SK-N-SH (cell line): ENCODE results near the gene NDUFS7. TPM values are rescaled to one million over a fixed set of nuclear protein-coding genes. Genes with fewer than 3 reads are reported as not detected.

Experiments
- CTCF ChIA-PET: fragments of 300-600, 350-600 bp; formaldehyde crosslinking; extraction: SDS; loops from one replicate; lab custom pipeline; 2021; lab: Yijun Ruan, JAX
- POLR2A ChIA-PET: fragments of 350-600 bp; sonication (Branson Sonifier 250); formaldehyde crosslinking; extraction: SDS; loops from one replicate; lab custom pipeline; 2020; ENCODE audit warnings: antibody characterized with exemption, inconsistent platforms; lab: Yijun Ruan, JAX
- DNase-seq: peaks from one replicate; pipeline ENCODE4 v3.0.0; 2012
- H2AFZ ChIP-seq: fragments of 200-600 bp; sonication (generic); 2 replicates; pipeline ENCODE4 v1.8.1; 2016; ENCODE audit warnings: antibody characterized with exemption, mild to moderate bottlenecking, low read depth
- H3F3A ChIP-seq: fragments of 200-600 bp; sonication (generic); replicated peaks from 2 replicates; pipeline ENCODE3; 2016; ENCODE audit warnings: antibody characterized with exemption, mild to moderate bottlenecking; ENCODE audit not compliant: insufficient read depth
- H3K27ac ChIP-seq, 2 experiments: fragments of 200-500 bp in 1 of 2; fragments of 200-600 bp in 1 of 2; sonication (Bioruptor generic) in 1 of 2; sonication (generic), shearing (Covaris generic) in 1 of 2; 2 replicates each; pipeline versions ENCODE4 v1.5.1 to v1.6.1; 2014 to 2016; ENCODE audit warnings: low read depth in 2 of 2, inconsistent platforms in 1 of 2, low read length in 1 of 2, mild to moderate bottlenecking in 1 of 2, mixed read lengths in 1 of 2
- H3K27me3 ChIP-seq: fragments of 200-600 bp; sonication (generic), shearing (Covaris generic); 2 replicates; pipeline ENCODE4 v1.6.1; 2016; ENCODE audit warnings: mixed run types; ENCODE audit not compliant: insufficient read depth
- H3K36me3 ChIP-seq, 2 experiments: fragments of 200-500 bp in 1 of 2; fragments of 200-600 bp in 1 of 2; sonication (Bioruptor generic) in 1 of 2; sonication (generic) in 1 of 2; replicated peaks in 1 of 2; 2 replicates each; pipeline versions ENCODE3 to v1.5.1; 2014 to 2016; ENCODE audit warnings: low read length in 1 of 2, mild to moderate bottlenecking in 1 of 2; ENCODE audit not compliant: insufficient read depth in 2 of 2, control insufficient read depth in 1 of 2
- H3K4me1 ChIP-seq, 2 experiments: fragments of 200-500 bp in 1 of 2; fragments of 200-600 bp in 1 of 2; sonication (Bioruptor generic) in 1 of 2; sonication (generic), shearing (Covaris generic) in 1 of 2; 2 replicates each; pipeline versions ENCODE4 v1.5.1 to v1.6.1; 2014 to 2016; ENCODE audit warnings: low read depth in 1 of 2, low read length in 1 of 2, mixed run types in 1 of 2; ENCODE audit not compliant: insufficient read depth in 2 of 2, control insufficient read depth in 1 of 2
- H3K4me2 ChIP-seq: fragments of 200-600 bp; sonication (generic), shearing (Covaris generic); 2 replicates; pipeline ENCODE4 v1.6.1; 2017; ENCODE audit warnings: mixed run types
- H3K4me3 ChIP-seq, 2 experiments: fragments of 200-500 bp in 1 of 2; fragments of 200-600 bp in 1 of 2; sonication (Bioruptor generic) in 1 of 2; sonication (generic), shearing (Covaris generic) in 1 of 2; 2 replicates each; pipeline versions ENCODE4 v1.5.1 to v1.8.1; 2014 to 2016; ENCODE audit warnings: low read depth in 2 of 2, inconsistent platforms in 1 of 2, low read length in 1 of 2, mild to moderate bottlenecking in 1 of 2, mixed read lengths in 1 of 2, moderate library complexity in 1 of 2
- H3K79me2 ChIP-seq: fragments of 200-600 bp; sonication (generic); 2 replicates; pipeline ENCODE4 v1.8.1; 2017; ENCODE audit warnings: mild to moderate bottlenecking; ENCODE audit not compliant: insufficient read depth
- H3K9ac ChIP-seq: fragments of 200-600 bp; sonication (generic); 2 replicates; pipeline ENCODE4 v1.6.1; 2017; ENCODE audit warnings: mixed run types
- H3K9me2 ChIP-seq: fragments of 200-600 bp; sonication (generic); 2 replicates; pipeline ENCODE4 v1.6.1; 2017; ENCODE audit warnings: mixed run types
- H3K9me3 ChIP-seq: fragments of 200-600 bp; sonication (generic); 2 replicates; pipeline ENCODE4 v1.6.1; 2017; ENCODE audit warnings: mixed run types, mild to moderate bottlenecking, moderate library complexity
- H4K20me1 ChIP-seq: fragments of 200-600 bp; sonication (generic); 2 replicates; pipeline ENCODE4 v1.6.1; 2017; ENCODE audit warnings: mild to moderate bottlenecking, mixed run types; ENCODE audit not compliant: insufficient read depth
- ELF1 ChIP-seq: IDR thresholded peaks from 2 replicates; pipeline ENCODE4 v1.4.0; 2012
- EP300 ChIP-seq, 2 experiments: IDR thresholded peaks; 2 replicates each; pipeline versions ENCODE4 v1.4.0 to v1.6.1; 2012; ENCODE audit warnings: borderline replicate concordance in 1 of 2, low read depth in 1 of 2, low read length in 1 of 2
- FOXJ3 ChIP-seq: sonication (generic); formaldehyde crosslinking; IDR thresholded peaks from 2 replicates; pipeline ENCODE4 v1.5.1; 2020; ENCODE audit warnings: mild to moderate bottlenecking, missing genetic modification reagents
- GATA2 ChIP-seq: sonication (generic); formaldehyde crosslinking; IDR thresholded peaks from 2 replicates; pipeline ENCODE4 v1.5.0; 2020; ENCODE audit warnings: mild to moderate bottlenecking, missing genetic modification reagents
- JUND ChIP-seq: IDR thresholded peaks from 2 replicates; pipeline ENCODE4 v1.4.0; 2012
- MEF2A ChIP-seq: IDR thresholded peaks from 2 replicates; pipeline ENCODE4 v1.4.0; 2012; ENCODE audit warnings: low read depth, borderline replicate concordance
- NFIC ChIP-seq: IDR thresholded peaks from 2 replicates; pipeline ENCODE4 v1.4.0; 2012; ENCODE audit warnings: borderline replicate concordance
- POLR2AphosphoS5 ChIP-seq: IDR thresholded peaks from 2 replicates; pipeline ENCODE4 v1.6.1; 2012; ENCODE audit warnings: low read depth, low read length
- RAD21 ChIP-seq: IDR thresholded peaks from 2 replicates; pipeline ENCODE4 v1.6.1; 2012; ENCODE audit warnings: mild to moderate bottlenecking, low read length
- REST ChIP-seq: IDR thresholded peaks from 2 replicates; pipeline ENCODE4 v1.6.1; 2012; ENCODE audit warnings: mild to moderate bottlenecking, low read depth, low read length, moderate library complexity
- RFX5 ChIP-seq: IDR thresholded peaks from 2 replicates; pipeline ENCODE4 v1.6.1; 2012; ENCODE audit warnings: mild to moderate bottlenecking, improper control_type of control experiment, low read length
- RXRA ChIP-seq: IDR thresholded peaks from 2 replicates; pipeline ENCODE4 v1.4.0; 2012; ENCODE audit warnings: low read depth, mild to moderate bottlenecking, borderline replicate concordance
- SIN3A ChIP-seq: IDR thresholded peaks from 2 replicates; pipeline ENCODE4 v1.6.1; 2012; ENCODE audit warnings: low read depth, mild to moderate bottlenecking, low read length, moderate library complexity, borderline replicate concordance
- TEAD4 ChIP-seq: IDR thresholded peaks from 2 replicates; pipeline ENCODE4 v1.4.0; 2012; ENCODE audit warnings: mild to moderate bottlenecking, borderline replicate concordance; ENCODE audit not compliant: insufficient read depth
- USF1 ChIP-seq: IDR thresholded peaks from 2 replicates; pipeline ENCODE4 v1.4.0; 2012; ENCODE audit warnings: low read depth, borderline replicate concordance
- WGBS: methylation state at CpG from one replicate; pipeline ENCODE4 v1.1.6; 2017; ENCODE audit warnings: low lambda C conversion rate; 5-methylcytosine and 5-hydroxymethylcytosine counted together
- polyA plus RNA-seq, 3 experiments: library from polyadenylated mRNA; depleted of rRNA; stranded (reverse); fragments of >200 nt; gene quantifications; 2 replicates each; pipeline ENCODE4 v1.2.3, GENCODE V29; 2012
- TF ChIP-seq, protein P1 (sequence below): fragments of 150-350 bp; IDR thresholded peaks from 2 replicates; pipeline ENCODE4 v1.6.1; 2016; ENCODE audit warnings: mild to moderate bottlenecking, low read depth, low read length
- TF ChIP-seq, protein P2 (sequence below): IDR thresholded peaks from 2 replicates; pipeline ENCODE4 v1.4.0; 2012; ENCODE audit warnings: low read depth, borderline replicate concordance

Gene NDUFS7
- polyA plus RNA-seq, 1 of the 3 experiments (the other 2 are of a cell fraction): 66.4 TPM

- no peak for DNase-seq
- Histone ChIP-seq H3K9me3 (no peaks in the 10 kb centered on the region), H3K4me3 (no peak overlapping the region), H3K27me3 (no peaks in the 10 kb centered on the region), H3K4me2 (no peak overlapping the region), H3K4me1 (peaks cover 0 to 12% of the 10 kb centered on the region in 2 experiments; a peak in 1 of 4 replicates), H3K27ac (no peak overlapping the region), H3K79me2 (peaks cover 10% of the 10 kb centered on the region; the same call in 1 of the 2 replicates), H3K9ac (no peak overlapping the region), H3K36me3 (peaks cover 0 to 2% of the 10 kb centered on the region in 2 experiments), H4K20me1 (no peaks in the 10 kb centered on the region), H2AFZ (no peak overlapping the region), H3K9me2 (no peaks in the 10 kb centered on the region), H3F3A (peaks cover 10% of the 10 kb centered on the region)
- ChIA-PET CTCF (interaction anchor here (0.8 to 5.0 kb wide), 5 partner anchors 64 to 136 kb away, joined by 3 to 34 read pairs (median 3); no protein-coding TSS in a partner anchor), POLR2A (interaction anchor here (0.6 kb wide), 1 partner anchor 111 kb away, joined by 3 read pairs; the partner anchor contains the start of gene CIRBP)
- TF ChIP-seq USF1: no peak
- TF ChIP-seq FOXJ3 (CRISPR knock-in tag): no peak
- TF ChIP-seq EP300 (IDR thresholded peaks at IDR 0.05; ENCODE audit: borderline replicate concordance in 1 of 2, low read depth in 1 of 2, low read length in 1 of 2): no peak
- TF ChIP-seq GATA2 (CRISPR knock-in tag): no peak
- TF ChIP-seq, protein P1, sequence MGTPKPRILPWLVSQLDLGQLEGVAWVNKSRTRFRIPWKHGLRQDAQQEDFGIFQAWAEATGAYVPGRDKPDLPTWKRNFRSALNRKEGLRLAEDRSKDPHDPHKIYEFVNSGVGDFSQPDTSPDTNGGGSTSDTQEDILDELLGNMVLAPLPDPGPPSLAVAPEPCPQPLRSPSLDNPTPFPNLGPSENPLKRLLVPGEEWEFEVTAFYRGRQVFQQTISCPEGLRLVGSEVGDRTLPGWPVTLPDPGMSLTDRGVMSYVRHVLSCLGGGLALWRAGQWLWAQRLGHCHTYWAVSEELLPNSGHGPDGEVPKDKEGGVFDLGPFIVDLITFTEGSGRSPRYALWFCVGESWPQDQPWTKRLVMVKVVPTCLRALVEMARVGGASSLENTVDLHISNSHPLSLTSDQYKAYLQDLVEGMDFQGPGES: no peak
- no peak for TF ChIP-seq RFX5
- no peak for TF ChIP-seq TEAD4
- no peak for TF ChIP-seq JUND
- TF ChIP-seq RXRA: no peak
- no peak for TF ChIP-seq MEF2A
- no peak for TF ChIP-seq NFIC
- TF ChIP-seq ELF1: no peak
- TF ChIP-seq REST: no peak
- TF ChIP-seq SIN3A: no peak
- no peak for TF ChIP-seq RAD21
- no peak for TF ChIP-seq POLR2AphosphoS5
- TF ChIP-seq, protein P2, sequence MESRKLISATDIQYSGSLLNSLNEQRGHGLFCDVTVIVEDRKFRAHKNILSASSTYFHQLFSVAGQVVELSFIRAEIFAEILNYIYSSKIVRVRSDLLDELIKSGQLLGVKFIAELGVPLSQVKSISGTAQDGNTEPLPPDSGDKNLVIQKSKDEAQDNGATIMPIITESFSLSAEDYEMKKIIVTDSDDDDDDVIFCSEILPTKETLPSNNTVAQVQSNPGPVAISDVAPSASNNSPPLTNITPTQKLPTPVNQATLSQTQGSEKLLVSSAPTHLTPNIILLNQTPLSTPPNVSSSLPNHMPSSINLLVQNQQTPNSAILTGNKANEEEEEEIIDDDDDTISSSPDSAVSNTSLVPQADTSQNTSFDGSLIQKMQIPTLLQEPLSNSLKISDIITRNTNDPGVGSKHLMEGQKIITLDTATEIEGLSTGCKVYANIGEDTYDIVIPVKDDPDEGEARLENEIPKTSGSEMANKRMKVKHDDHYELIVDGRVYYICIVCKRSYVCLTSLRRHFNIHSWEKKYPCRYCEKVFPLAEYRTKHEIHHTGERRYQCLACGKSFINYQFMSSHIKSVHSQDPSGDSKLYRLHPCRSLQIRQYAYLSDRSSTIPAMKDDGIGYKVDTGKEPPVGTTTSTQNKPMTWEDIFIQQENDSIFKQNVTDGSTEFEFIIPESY: no peak
- 73% methylated on average over 11 of the region's 12 CpGs for WGBS
Observed at GRCh38 chr19:1379961-1380489, 3.7 kb upstream of the NDUFS7 start.
